ENCODE data around the gene PPP1R7.
A peak's percentile ranks its signal among the peaks of the same experiment; 100 is the strongest.

The PPP1R7 gene

DNA sequence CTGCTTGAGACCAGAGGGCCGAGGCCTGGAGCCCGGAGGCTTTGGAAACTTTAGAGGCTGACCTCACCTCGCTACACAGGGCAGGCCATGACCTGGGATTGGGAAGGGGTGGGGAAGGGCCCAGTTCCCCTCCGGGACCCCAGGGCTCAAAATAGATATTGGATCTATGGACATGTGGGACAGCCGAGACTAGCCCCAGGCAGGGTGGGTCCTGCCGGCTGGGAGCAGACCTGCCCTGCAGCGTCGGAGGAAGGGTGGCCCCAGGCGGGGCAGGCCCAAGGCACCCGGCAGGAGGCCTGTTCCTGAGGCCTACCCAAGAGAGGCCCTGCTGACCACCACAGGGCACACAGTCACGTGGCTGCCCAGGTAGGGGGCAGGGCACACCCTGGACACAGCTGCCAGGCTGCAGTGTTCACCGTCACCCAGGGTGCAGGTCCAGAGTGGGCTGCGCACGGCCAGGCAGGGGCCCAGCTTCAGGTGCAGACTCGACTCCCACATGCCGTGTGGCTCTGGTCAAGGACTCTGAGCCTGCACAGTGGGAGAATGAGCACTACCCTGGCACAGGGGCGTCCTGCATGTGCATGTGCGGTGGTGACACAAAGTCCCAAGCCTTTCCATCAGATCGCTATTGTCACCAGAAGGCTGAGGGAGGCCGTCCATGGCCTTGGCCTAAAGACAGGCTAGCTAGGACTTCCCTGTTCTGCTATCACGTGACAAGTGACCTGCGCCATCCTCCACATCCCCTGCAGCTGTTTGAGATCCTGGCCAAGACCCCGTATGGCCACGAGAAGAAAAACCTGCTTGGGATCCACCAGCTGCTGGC lies 51.4 kb downstream of the PPP1R7 start:
- H3K27ac ChIP-seq (ENCODE audit: extremely low read depth, low read depth, low read length) = no peak overlapping the region
- H3K4me1 ChIP-seq (ENCODE audit: control insufficient read depth, insufficient read depth, low read length) = no peaks in the 10 kb centered on the region
- H3K9me3 ChIP-seq (ENCODE audit: control insufficient read depth, insufficient read depth, low read depth, low read length) = no peaks in the 10 kb centered on the region
- POLR2A ChIA-PET = no interaction called here
- no peak for TF ChIP-seq ZNF146 (tag by site-specific recombination; IDR thresholded peaks at IDR 0.05)
- no peak for TF ChIP-seq ZNF140 (tag by site-specific recombination; IDR thresholded peaks at IDR 0.05)
- TF ChIP-seq, protein P1, sequence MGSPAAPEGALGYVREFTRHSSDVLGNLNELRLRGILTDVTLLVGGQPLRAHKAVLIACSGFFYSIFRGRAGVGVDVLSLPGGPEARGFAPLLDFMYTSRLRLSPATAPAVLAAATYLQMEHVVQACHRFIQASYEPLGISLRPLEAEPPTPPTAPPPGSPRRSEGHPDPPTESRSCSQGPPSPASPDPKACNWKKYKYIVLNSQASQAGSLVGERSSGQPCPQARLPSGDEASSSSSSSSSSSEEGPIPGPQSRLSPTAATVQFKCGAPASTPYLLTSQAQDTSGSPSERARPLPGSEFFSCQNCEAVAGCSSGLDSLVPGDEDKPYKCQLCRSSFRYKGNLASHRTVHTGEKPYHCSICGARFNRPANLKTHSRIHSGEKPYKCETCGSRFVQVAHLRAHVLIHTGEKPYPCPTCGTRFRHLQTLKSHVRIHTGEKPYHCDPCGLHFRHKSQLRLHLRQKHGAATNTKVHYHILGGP (tag by site-specific recombination; IDR thresholded peaks at IDR 0.05) = no peak
- TF ChIP-seq ZIC2 (tag by site-specific recombination; IDR thresholded peaks at IDR 0.05) = peak; percentile 63
- TF ChIP-seq ZNF311 (tag by site-specific recombination; IDR thresholded peaks at IDR 0.05; ENCODE audit: borderline replicate concordance) = no peak
- H3K4me3 ChIP-seq (ENCODE audit: low read depth, low read length) = no peak overlapping the region
- no peaks in the 10 kb centered on the region for H3K36me3 ChIP-seq (ENCODE audit: control insufficient read depth in 2 of 2, insufficient read depth in 1 of 2, low read length in 2 of 2)
- CTCF ChIA-PET = no interaction called here

- ChIA-PET POLR2A (no interaction called here), CTCF (no interaction called here)
- H3K4me3 ChIP-seq (ENCODE audit: low read depth, low read length) = no peak overlapping the region
- TF ChIP-seq ZNF112 (tag by site-specific recombination; IDR thresholded peaks at IDR 0.05) (no peak), ZNF514 (tag by site-specific recombination; IDR thresholded peaks at IDR 0.05) (no peak), ZNF341 (tag by site-specific recombination; IDR thresholded peaks at IDR 0.05; ENCODE audit: low read depth) (no peak), ZNF19 (tag by site-specific recombination; IDR thresholded peaks at IDR 0.05; ENCODE audit: low read depth) (no peak), MYNN (tag by site-specific recombination; IDR thresholded peaks at IDR 0.05; ENCODE audit: borderline replicate concordance) (no peak), ZNF623 (tag by site-specific recombination; IDR thresholded peaks at IDR 0.05) (no peak), ZNF707 (tag by site-specific recombination; IDR thresholded peaks at IDR 0.05) (no peak), ZNF138 (tag by site-specific recombination; IDR thresholded peaks at IDR 0.05; ENCODE audit: borderline replicate concordance) (no peak), ZNF555 (tag by site-specific recombination; conservative IDR thresholded peaks at IDR 0.05) (no peak), KLF1 (tag by site-specific recombination; IDR thresholded peaks at IDR 0.05) (no peak), ZNF394 (tag by site-specific recombination; IDR thresholded peaks at IDR 0.05; ENCODE audit: borderline replicate concordance) (no peak), RBAK (tag by site-specific recombination; IDR thresholded peaks at IDR 0.05) (no peak), ZNF121 (tag by site-specific recombination; IDR thresholded peaks at IDR 0.05) (no peak), IKZF3 (tag by site-specific recombination; IDR thresholded peaks at IDR 0.05) (no peak), ZNF324 (tag by site-specific recombination; IDR thresholded peaks at IDR 0.05) (no peak), ZNF670 (tag by site-specific recombination; IDR thresholded peaks at IDR 0.05; ENCODE audit: low read depth) (no peak), ZNF266 (tag by site-specific recombination; IDR thresholded peaks at IDR 0.05; ENCODE audit: low read depth) (no peak)
- TF ChIP-seq, protein P2, sequence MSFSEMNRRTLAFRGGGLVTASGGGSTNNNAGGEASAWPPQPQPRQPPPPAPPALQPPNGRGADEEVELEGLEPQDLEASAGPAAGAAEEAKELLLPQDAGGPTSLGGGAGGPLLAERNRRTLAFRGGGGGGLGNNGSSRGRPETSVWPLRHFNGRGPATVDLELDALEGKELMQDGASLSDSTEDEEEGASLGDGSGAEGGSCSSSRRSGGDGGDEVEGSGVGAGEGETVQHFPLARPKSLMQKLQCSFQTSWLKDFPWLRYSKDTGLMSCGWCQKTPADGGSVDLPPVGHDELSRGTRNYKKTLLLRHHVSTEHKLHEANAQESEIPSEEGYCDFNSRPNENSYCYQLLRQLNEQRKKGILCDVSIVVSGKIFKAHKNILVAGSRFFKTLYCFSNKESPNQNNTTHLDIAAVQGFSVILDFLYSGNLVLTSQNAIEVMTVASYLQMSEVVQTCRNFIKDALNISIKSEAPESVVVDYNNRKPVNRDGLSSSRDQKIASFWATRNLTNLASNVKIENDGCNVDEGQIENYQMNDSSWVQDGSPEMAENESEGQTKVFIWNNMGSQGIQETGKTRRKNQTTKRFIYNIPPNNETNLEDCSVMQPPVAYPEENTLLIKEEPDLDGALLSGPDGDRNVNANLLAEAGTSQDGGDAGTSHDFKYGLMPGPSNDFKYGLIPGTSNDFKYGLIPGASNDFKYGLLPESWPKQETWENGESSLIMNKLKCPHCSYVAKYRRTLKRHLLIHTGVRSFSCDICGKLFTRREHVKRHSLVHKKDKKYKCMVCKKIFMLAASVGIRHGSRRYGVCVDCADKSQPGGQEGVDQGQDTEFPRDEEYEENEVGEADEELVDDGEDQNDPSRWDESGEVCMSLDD (tag by site-specific recombination; IDR thresholded peaks at IDR 0.05) = no peak
- H3K9me3 ChIP-seq (ENCODE audit: control insufficient read depth, insufficient read depth, low read depth, low read length) = no peaks in the 10 kb centered on the region
- H3K27ac ChIP-seq (ENCODE audit: extremely low read depth, low read depth, low read length) = no peak overlapping the region
- no peaks in the 10 kb centered on the region for H3K4me1 ChIP-seq (ENCODE audit: control insufficient read depth, insufficient read depth, low read length)
- no peaks in the 10 kb centered on the region for H3K36me3 ChIP-seq (ENCODE audit: control insufficient read depth in 2 of 2, insufficient read depth in 1 of 2, low read length in 2 of 2)
Measured at GRCh38 chr2:241202268-241202585, 52.0 kb downstream of the PPP1R7 start.
